ENCODE data around the gene HCN3. TPM values are rescaled to one million over a fixed set of nuclear protein-coding genes. Genes with fewer than 3 reads are reported as not detected.

HCN3 gene
- total and polyA plus RNA-seq, 2 of the 8 experiments (the other 6 are each of a cell fraction or from before 2014, with no cell fraction given), result 6.4 to 7.3 TPM

DNA sequence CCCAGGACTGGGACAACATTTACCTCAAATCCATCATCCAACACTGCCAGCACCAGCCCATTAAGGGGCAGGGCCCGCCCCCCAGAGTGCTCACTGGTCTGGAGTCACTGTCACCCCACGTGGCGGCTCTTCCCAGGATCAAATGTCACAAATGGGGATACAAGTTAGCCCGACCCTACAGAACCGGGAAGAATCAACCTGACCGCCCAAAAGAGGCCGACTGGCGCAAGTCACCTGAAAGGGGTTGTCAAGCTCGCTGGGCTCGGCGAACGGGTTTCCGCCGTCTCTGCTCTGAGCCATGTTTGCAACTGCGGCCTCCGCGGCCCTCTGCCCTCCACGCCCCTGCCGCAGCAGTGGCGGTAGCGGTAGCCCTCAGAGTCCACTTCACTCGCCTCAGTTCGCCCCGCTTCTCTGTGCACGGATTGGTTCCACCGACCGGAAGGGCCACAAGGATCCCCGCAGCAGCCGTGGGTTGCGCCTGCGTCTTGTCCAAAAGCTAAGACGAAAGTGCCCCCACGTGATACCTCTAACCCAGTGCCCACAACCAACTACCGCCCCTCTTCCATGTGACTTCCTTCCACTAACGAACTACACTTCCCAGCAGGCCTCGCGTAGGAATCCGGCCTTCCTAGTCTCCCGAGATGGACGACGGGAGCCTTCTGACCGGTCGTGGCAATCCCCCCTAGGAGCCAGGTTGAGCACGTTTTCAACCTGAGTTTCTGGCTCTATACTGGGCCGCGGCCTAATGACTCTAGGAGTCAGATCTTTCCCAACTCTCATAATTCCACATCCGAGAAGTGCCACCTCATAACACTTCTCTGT, 15.2 kb upstream of the HCN3 start, which contains the start of gene SCAMP3:
Gene SCAMP3 (minus strand): TSS at position 509 of the 822 bp plus-strand sequence. CDS start 209 bp downstream, at position 300.
- Histone ChIP-seq H3K79me2 (ENCODE audit: control insufficient read depth in 1 of 2, insufficient read depth in 2 of 2, low read length in 2 of 2) (peaks cover 0 to 14% of the 10 kb centered on the region in 2 experiments; a peak in 1 of 4 replicates), H2AK5ac (ENCODE audit: low read depth, low read length) (no peak within 1 kb of the TSS; the same call in 1 of the 2 replicates), H4K91ac (replicated peaks; ENCODE audit: insufficient read length, low read length) (no peak within 1 kb of the TSS), H3K9me3 (ENCODE audit: insufficient read depth in 2 of 2, low read depth in 1 of 2, low read length in 1 of 2) (no peaks in the 10 kb centered on the region), H2BK20ac (ENCODE audit: low read length) (no peak within 1 kb of the TSS), H3K4me3 (ENCODE audit: extremely low read depth in 1 of 4, insufficient read depth in 2 of 4, low read depth in 3 of 4, low read length in 4 of 4) (peak within 1 kb of the TSS; percentile 71 to 89 (median 76)), H3K56ac (replicated peaks; ENCODE audit: insufficient read length, low read depth, low read length) (no peak within 1 kb of the TSS), H3K9ac (replicated peaks in 1 of 4; ENCODE audit: extremely low read depth in 1 of 4, low read depth in 3 of 4, low read length in 3 of 4) (peak within 1 kb of the TSS; percentile 61 to 70 (median 64)), H3K4me2 (ENCODE audit: insufficient read depth in 1 of 2, low read depth in 2 of 2, low read length in 2 of 2) (peak within 1 kb of the TSS; percentile 74 to 97), H2BK15ac (ENCODE audit: low read length) (no peak within 1 kb of the TSS), H2BK120ac (replicated peaks; ENCODE audit: low read depth, low read length) (no peak within 1 kb of the TSS), H3K14ac (ENCODE audit: insufficient read length) (no peak within 1 kb of the TSS), H3K27ac (ENCODE audit: low read depth, low read length) (peak within 1 kb of the TSS; percentile 27; the same call in 1 of the 2 replicates), H3K79me1 (ENCODE audit: low read depth, low read length) (peaks cover 6% of the 10 kb centered on the region), H3K36me3 (ENCODE audit: control insufficient read depth in 2 of 4, insufficient read depth in 4 of 4, low read length in 3 of 4) (peaks cover 21 to 47% (median 42%) of the 10 kb centered on the region in 4 experiments), H4K5ac (ENCODE audit: insufficient read length, low read depth, low read length) (peak within 1 kb of the TSS; percentile 3), H2BK12ac (ENCODE audit: low read depth, low read length) (no peak within 1 kb of the TSS), H4K20me1 (replicated peaks in 1 of 2; ENCODE audit: control insufficient read depth in 1 of 2, insufficient read depth in 2 of 2, low read length in 2 of 2) (peaks cover 0 to 1% of the 10 kb centered on the region in 2 experiments), H3K23ac (ENCODE audit: insufficient read length) (no peak within 1 kb of the TSS), H2BK5ac (ENCODE audit: low read depth, low read length) (peak within 1 kb of the TSS; percentile 83), H3K23me2 (ENCODE audit: low read depth, low read length) (peaks cover 5% of the 10 kb centered on the region), H4K8ac (ENCODE audit: extremely low read depth, insufficient read depth, low read length) (peak within 1 kb of the TSS; percentile 47; the same call in 1 of the 2 replicates), H3K4me1 (replicated peaks in 1 of 4; ENCODE audit: control insufficient read depth in 3 of 4, insufficient read depth in 4 of 4, low read length in 3 of 4) (peaks cover 0 to 8% (median 4%) of the 10 kb centered on the region in 4 experiments; a peak in 3 of 7 replicates), H3K18ac (ENCODE audit: extremely low read depth, low read length) (peak within 1 kb of the TSS; percentile 63; the same call in 1 of the 2 replicates), H2AFZ (ENCODE audit: low read length) (peak within 1 kb of the TSS; percentile 23; the same call in 1 of the 2 replicates), H3K27me3 (replicated peaks in 1 of 4; ENCODE audit: control insufficient read depth in 3 of 4, extremely low read depth in 1 of 4, insufficient read depth in 3 of 4, low read length in 3 of 4) (no peaks in the 10 kb centered on the region), H3K4ac (replicated peaks; ENCODE audit: insufficient read length, low read depth, low read length) (no peak within 1 kb of the TSS)
- ChIA-PET CTCF (ENCODE audit: partially characterized antibody) (interaction anchor here (0.6 to 4.0 kb wide), 9 partner anchors 11 to 85 kb away, joined by 3 to 63 read pairs (median 5); no protein-coding TSS in a partner anchor), POLR2A (ENCODE audit: partially characterized antibody) (interaction anchor here (0.6 to 6.4 kb wide), 30 partner anchors 10 to 420 kb away, joined by 3 to 87 read pairs (median 4); partner anchors contain the start of genes CLK2, FDPS, HCN3 and PKLR)
- WGBS, 2 experiments (ENCODE audit: extremely low coverage in 1 of 2, insufficient coverage in 1 of 2, insufficient read length in 1 of 2, insufficient replicate concordance in 2 of 2, low coverage in 1 of 2, low lambda C conversion rate in 2 of 2, missing lambda C conversion rate in 1 of 2), result 3% methylated on average over 45 of the region's 47 CpGs; no CpG with 5 or more reads in 1 of the 2 experiments
- FAIRE-seq (peak; percentile 55), DNase-seq (ENCODE audit: low read depth in 1 of 2, low spot score in 2 of 2) (peak; percentile 90 to 95)
- TF ChIP-seq JUND (IDR thresholded peaks at IDR 0.05; ENCODE audit: low read length) (no peak), KDM5A (IDR thresholded peaks at IDR 0.05; ENCODE audit: low read length) (0 out of 2 replicates have a peak, but pooled peaks have one; percentile 3), BCL11A (IDR thresholded peaks at IDR 0.05; ENCODE audit: low read depth in 2 of 2, low read length in 2 of 2) (no peak), RBBP5 (IDR thresholded peaks at IDR 0.05; ENCODE audit: borderline replicate concordance, low read depth, low read length) (no peak), TCF12 (IDR thresholded peaks at IDR 0.05; ENCODE audit: low read depth, low read length) (no peak)

All from H1 (cell line).